ENCODE results near the gene LUZP4. TPM values are rescaled to one million over a fixed set of nuclear protein-coding genes. Genes with fewer than 3 reads are reported as not detected.
A peak's percentile ranks its signal among the peaks of the same experiment; 100 is the strongest.

Gene LUZP4
- total and polyA plus RNA-seq, 10 of the 15 experiments (the other 5 are each of a cell fraction or from before 2014, with no cell fraction given) = not detected

- TF ChIP-seq ZNF592 (IDR thresholded peaks at IDR 0.05) = no peak
- no peak for TF ChIP-seq LARP7 (IDR thresholded peaks at IDR 0.05)
Measured at GRCh38 chrX:115289465-115289864, at the start of gene LUZP4 (continued).

- no peaks in the 10 kb centered on the region for H3K36me3 ChIP-seq (ENCODE audit: control insufficient read depth in 2 of 2, insufficient read depth in 2 of 2, low read length in 1 of 2)
- CTCF ChIA-PET = interaction anchor here (0.9 kb wide), 1 partner anchor 11 kb away, joined by 3 read pairs; no protein-coding TSS in a partner anchor
- H3K27ac ChIP-seq (ENCODE audit: control insufficient read depth, insufficient read depth) = no peak overlapping the region
- H3K9me3 ChIP-seq (replicated peaks; ENCODE audit: control insufficient read depth, insufficient read depth, low read length) = no peaks in the 10 kb centered on the region
- FAIRE-seq (no peak), ATAC-seq (peak; percentile 71), DNase-seq (ENCODE audit: low read depth, low spot score) (no peak)
- intact Hi-C loops (cut with micrococcal nuclease; ENCODE audit: unreplicated experiment) = no loop called here
- H3K79me2 ChIP-seq (ENCODE audit: control insufficient read depth, insufficient read depth, low read length) = no peaks in the 10 kb centered on the region
- RAD21 ChIA-PET (ENCODE audit: unreplicated experiment) = no interaction called here
- no peak overlapping the region for H2AFZ ChIP-seq (ENCODE audit: control insufficient read depth, low read depth, low read length)
- H3K9ac ChIP-seq (ENCODE audit: control insufficient read depth, insufficient read depth, low read length) = no peak overlapping the region
- no peak overlapping the region for H3K4me2 ChIP-seq (ENCODE audit: control insufficient read depth, insufficient read depth)
- WGBS (ENCODE audit: insufficient coverage, insufficient replicate concordance, low lambda C conversion rate, missing lambda C conversion rate) = 0% methylated on average over 2 of the region's 2 CpGs
- no peak overlapping the region for H3K4me3 ChIP-seq
- BruUV-seq (replicated peaks) = no TSS peak
- H3K27me3 ChIP-seq (replicated peaks in 1 of 2; ENCODE audit: control insufficient read depth in 2 of 2, insufficient read depth in 2 of 2, low read length in 1 of 2) = no peaks in the 10 kb centered on the region
- POLR2A ChIA-PET = no interaction called here
- H4K20me1 ChIP-seq (ENCODE audit: control insufficient read depth, insufficient read depth) = no peaks in the 10 kb centered on the region
- in situ Hi-C loops (cut with MboI) = no loop called here
- SMC1A ChIA-PET (ENCODE audit: uncharacterized antibody, unreplicated experiment) = interaction anchor here (1.0 kb wide), 1 partner anchor 24 kb away, joined by 3 read pairs; no protein-coding TSS in a partner anchor
- TF ChIP-seq MTA2 (IDR thresholded peaks at IDR 0.05; ENCODE audit: low read depth) (peak; percentile 66; the same call in 1 of the 2 replicates), NFIC (IDR thresholded peaks at IDR 0.05; ENCODE audit: low read depth, low read length) (no peak), CBX3 (IDR thresholded peaks at IDR 0.05; ENCODE audit: borderline replicate concordance, low read depth) (no peak), MEF2A (IDR thresholded peaks at IDR 0.05; ENCODE audit: insufficient read depth, low read depth, low read length) (0 out of 2 replicates have a peak, but pooled peaks have one; percentile 29), TAF1 (IDR thresholded peaks at IDR 0.05; ENCODE audit: borderline replicate concordance, low read depth, low read length) (no peak), GABPA (IDR thresholded peaks at IDR 0.05; ENCODE audit: low read depth) (no peak), RUNX3 (IDR thresholded peaks at IDR 0.05; ENCODE audit: low read length) (peak; percentile 36; the same call in 1 of the 2 replicates), BCL3 (IDR thresholded peaks at IDR 0.05; ENCODE audit: borderline replicate concordance, insufficient read depth, low read depth, low read length, poor library complexity, severe bottlenecking) (no peak), IRF5 (IDR thresholded peaks at IDR 0.05; ENCODE audit: borderline replicate concordance) (no peak), MEF2B (IDR thresholded peaks at IDR 0.05; ENCODE audit: partially characterized antibody, poor library complexity, severe bottlenecking) (peak; percentile 66), POLR2A (IDR thresholded peaks at IDR 0.05; ENCODE audit: low read depth, low read length) (no peak)
- H3K4me1 ChIP-seq (ENCODE audit: control insufficient read depth, insufficient read depth, low read length) = no peaks in the 10 kb centered on the region
Measured at GRCh38 chrX:115251458-115252233, 37.9 kb upstream of the LUZP4 start.
